Bronchial epithelial cell (primary cell): ENCODE measurements around the gene LLGL1. TPM values are rescaled to one million over a fixed set of nuclear protein-coding genes. Genes with fewer than 3 reads are reported as not detected.

ENCODE experiments used
- DNase-seq: peaks from one replicate; pipeline ENCODE4 v3.0.0-alpha.2; 2010; ENCODE audit warnings: low read depth
- FAIRE-seq: peaks from 2 replicates; lab custom pipeline; 2011; peaks lifted over from hg19 to GRCh38; lab: Jason Lieb, UNC
- H3K27me3 ChIP-seq: 2 replicates; pipeline ENCODE4 v1.5.1; 2011; ENCODE audit warnings: low read length; ENCODE audit not compliant: control insufficient read depth, insufficient read depth
- H3K36me3 ChIP-seq: 2 replicates; pipeline ENCODE4 v1.5.1; 2011; ENCODE audit warnings: low read length; ENCODE audit not compliant: control insufficient read depth, insufficient read depth
- H3K4me3 ChIP-seq: 2 replicates; pipeline ENCODE4 v1.5.1; 2011; ENCODE audit warnings: mild to moderate bottlenecking, low read depth, low read length, control low read depth
- CTCF ChIP-seq: IDR thresholded peaks from 2 replicates; pipeline ENCODE4 v1.5.1; 2011; ENCODE audit warnings: mild to moderate bottlenecking, moderate library complexity, low read length, control low read depth, inconsistent platforms; ENCODE audit not compliant: insufficient read depth, severe bottlenecking
- total RNA-seq: library from RNA; depleted of rRNA; stranded (reverse); fragments of >200 nt; gene quantifications from 2 replicates; pipeline ENCODE4 v1.2.1, GENCODE V29; 2014

The LLGL1 gene
- total RNA-seq, 1 donor from 2014 or later: 20.0 TPM

- no peaks in the 10 kb centered on the region for H3K27me3 ChIP-seq
- H3K4me3 ChIP-seq: peak overlapping the region; percentile 85
- H3K36me3 ChIP-seq: peaks cover 3% of the 10 kb centered on the region
- no peak for TF ChIP-seq CTCF
- no peak for FAIRE-seq
- no peak for DNase-seq
Observed at GRCh38 chr17:18185391-18185790, 40.0 kb upstream of the LLGL1 start.

GRCh38 chr17:18185832-18186626 is 39.4 kb upstream of the LLGL1 start:
- FAIRE-seq (no peak), DNase-seq (no peak)
- Histone ChIP-seq H3K36me3 (peaks cover 3% of the 10 kb centered on the region), H3K4me3 (peak overlapping the region; percentile 85), H3K27me3 (no peaks in the 10 kb centered on the region)
- no peak for TF ChIP-seq CTCF

- H3K36me3 ChIP-seq: peaks cover 3% of the 10 kb centered on the region
- no peaks in the 10 kb centered on the region for H3K27me3 ChIP-seq
- DNase-seq (no peak), FAIRE-seq (no peak)
- no peak for TF ChIP-seq CTCF
- peak overlapping the region; percentile 85 for H3K4me3 ChIP-seq
Observed at GRCh38 chr17:18186627-18186982, 38.8 kb upstream of the LLGL1 start.

- FAIRE-seq (no peak), DNase-seq (no peak)
- Histone ChIP-seq H3K27me3 (no peaks in the 10 kb centered on the region), H3K4me3 (peak overlapping the region; percentile 85), H3K36me3 (peaks cover 3% of the 10 kb centered on the region)
- TF ChIP-seq CTCF: no peak
Observed at GRCh38 chr17:18187226-18187625, 38.2 kb upstream of the LLGL1 start.

- H3K27me3 ChIP-seq: no peaks in the 10 kb centered on the region
- no peak overlapping the region for H3K4me3 ChIP-seq
- FAIRE-seq (no peak), DNase-seq (no peak)
- no peak for TF ChIP-seq CTCF
- H3K36me3 ChIP-seq: peaks cover 3% of the 10 kb centered on the region
Observed at GRCh38 chr17:18187821-18188761, 37.3 kb upstream of the LLGL1 start.
